Measurements from ENCODE around the gene PTPN6. TPM values are rescaled to one million over a fixed set of nuclear protein-coding genes. Genes with fewer than 3 reads are reported as not detected.

The PTPN6 gene
- total and polyA plus RNA-seq, 2 of the 8 experiments (the other 6 are each of a cell fraction or from before 2014, with no cell fraction given), result 16.3 to 28.4 TPM

- DNase-seq (ENCODE audit: low read depth in 1 of 2, low spot score in 2 of 2) (no peak), FAIRE-seq (no peak)
- Histone ChIP-seq H2BK12ac (ENCODE audit: low read depth, low read length) (no peak overlapping the region), H4K91ac (replicated peaks; ENCODE audit: insufficient read length, low read length) (no peak overlapping the region), H4K5ac (ENCODE audit: insufficient read length, low read depth, low read length) (no peak overlapping the region), H2BK5ac (ENCODE audit: low read depth, low read length) (no peak overlapping the region), H3K79me2 (ENCODE audit: control insufficient read depth in 1 of 2, insufficient read depth in 2 of 2, low read length in 2 of 2) (no peaks in the 10 kb centered on the region; a peak in 1 of 4 replicates), H3K56ac (replicated peaks; ENCODE audit: insufficient read length, low read depth, low read length) (no peak overlapping the region), H3K27ac (ENCODE audit: low read depth, low read length) (no peak overlapping the region), H4K20me1 (replicated peaks in 1 of 2; ENCODE audit: control insufficient read depth in 1 of 2, insufficient read depth in 2 of 2, low read length in 2 of 2) (no peaks in the 10 kb centered on the region), H3K9me3 (ENCODE audit: insufficient read depth in 2 of 2, low read depth in 1 of 2, low read length in 1 of 2) (no peaks in the 10 kb centered on the region), H3K79me1 (ENCODE audit: low read depth, low read length) (no peaks in the 10 kb centered on the region), H3K23ac (ENCODE audit: insufficient read length) (no peak overlapping the region), H2BK15ac (ENCODE audit: low read length) (no peak overlapping the region), H3K27me3 (replicated peaks in 1 of 4; ENCODE audit: control insufficient read depth in 3 of 4, extremely low read depth in 1 of 4, insufficient read depth in 3 of 4, low read length in 3 of 4) (no peaks in the 10 kb centered on the region), H3K14ac (ENCODE audit: insufficient read length) (no peak overlapping the region), H3K4me2 (ENCODE audit: insufficient read depth in 1 of 2, low read depth in 2 of 2, low read length in 2 of 2) (no peak overlapping the region), H3K4me1 (replicated peaks in 1 of 4; ENCODE audit: control insufficient read depth in 3 of 4, insufficient read depth in 4 of 4, low read length in 3 of 4) (no peaks in the 10 kb centered on the region), H3K18ac (ENCODE audit: extremely low read depth, low read length) (no peak overlapping the region), H2BK20ac (ENCODE audit: low read length) (no peak overlapping the region), H3K4me3 (ENCODE audit: extremely low read depth in 1 of 4, insufficient read depth in 2 of 4, low read depth in 3 of 4, low read length in 4 of 4) (no peak overlapping the region), H2BK120ac (replicated peaks; ENCODE audit: low read depth, low read length) (no peak overlapping the region), H4K8ac (ENCODE audit: extremely low read depth, insufficient read depth, low read length) (no peak overlapping the region), H2AFZ (ENCODE audit: low read length) (no peak overlapping the region), H3K23me2 (ENCODE audit: low read depth, low read length) (no peaks in the 10 kb centered on the region), H3K36me3 (ENCODE audit: control insufficient read depth in 2 of 4, insufficient read depth in 4 of 4, low read length in 3 of 4) (peaks cover 0 to 3% (median 1%) of the 10 kb centered on the region in 4 experiments; a peak in 2 of 8 replicates), H2AK5ac (ENCODE audit: low read depth, low read length) (no peak overlapping the region), H3K9ac (replicated peaks in 1 of 4; ENCODE audit: extremely low read depth in 1 of 4, low read depth in 3 of 4, low read length in 3 of 4) (no peak overlapping the region), H3K4ac (replicated peaks; ENCODE audit: insufficient read length, low read depth, low read length) (no peak overlapping the region)
- CTCF ChIA-PET (ENCODE audit: partially characterized antibody), result interaction anchor here (0.6 to 2.7 kb wide), 6 partner anchors 9 to 178 kb away, joined by 3 to 13 read pairs (median 4); partner anchors contain the start of genes C1RL and LPCAT3
- 87% methylated on average over 2 of the region's 2 CpGs; no CpG with 5 or more reads in 1 of the 2 experiments for WGBS, 2 experiments (ENCODE audit: extremely low coverage in 1 of 2, insufficient coverage in 1 of 2, insufficient read length in 1 of 2, insufficient replicate concordance in 2 of 2, low coverage in 1 of 2, low lambda C conversion rate in 2 of 2, missing lambda C conversion rate in 1 of 2)
- POLR2A ChIA-PET (ENCODE audit: partially characterized antibody), result interaction anchor here (1.0 to 2.6 kb wide), 7 partner anchors 9 to 90 kb away, joined by 3 to 7 read pairs (median 4); partner anchors contain the start of genes C12orf57, LPCAT3 and RNU7-1
- no peak for TF ChIP-seq RBBP5 (IDR thresholded peaks at IDR 0.05; ENCODE audit: borderline replicate concordance, low read depth, low read length)
- TF ChIP-seq ATF3 (IDR thresholded peaks at IDR 0.05; ENCODE audit: insufficient read depth, low read depth, low read length), result no peak
- no peak for TF ChIP-seq SP4 (IDR thresholded peaks at IDR 0.05; ENCODE audit: low read length)
- TF ChIP-seq CHD2 (IDR thresholded peaks at IDR 0.05; ENCODE audit: low read length), result no peak
- no peak for TF ChIP-seq TEAD4 (IDR thresholded peaks at IDR 0.05; ENCODE audit: low read depth, low read length)
- TF ChIP-seq JUN (IDR thresholded peaks at IDR 0.05; ENCODE audit: low read depth, low read length), result no peak
- no peak for TF ChIP-seq MAX (IDR thresholded peaks at IDR 0.05)
Observed at GRCh38 chr12:7005311-7005710, 54.2 kb downstream of the PTPN6 start.
